HL-60 (cell line): ENCODE data around the gene FAM136A.

ENCODE experiments used
- GABPA ChIP-seq: IDR thresholded peaks from 2 replicates; pipeline ENCODE4 v1.6.1; 2012; ENCODE audit warnings: low read depth
- POLR2AphosphoS5 ChIP-seq: IDR thresholded peaks from 2 replicates; pipeline ENCODE4 v1.6.1; 2012; ENCODE audit warnings: low read depth
- TF ChIP-seq, protein P1 (sequence below): IDR thresholded peaks from one replicate; pipeline ENCODE4 v1.5.1; 2011; ENCODE audit warnings: low read length, control low read depth, inconsistent platforms; ENCODE audit not compliant: insufficient read depth
- TF ChIP-seq, protein P2 (sequence below): IDR thresholded peaks from 2 replicates; pipeline ENCODE4 v1.6.1; 2012; ENCODE audit warnings: low read depth; ENCODE audit not compliant: insufficient replicate concordance

DNA sequence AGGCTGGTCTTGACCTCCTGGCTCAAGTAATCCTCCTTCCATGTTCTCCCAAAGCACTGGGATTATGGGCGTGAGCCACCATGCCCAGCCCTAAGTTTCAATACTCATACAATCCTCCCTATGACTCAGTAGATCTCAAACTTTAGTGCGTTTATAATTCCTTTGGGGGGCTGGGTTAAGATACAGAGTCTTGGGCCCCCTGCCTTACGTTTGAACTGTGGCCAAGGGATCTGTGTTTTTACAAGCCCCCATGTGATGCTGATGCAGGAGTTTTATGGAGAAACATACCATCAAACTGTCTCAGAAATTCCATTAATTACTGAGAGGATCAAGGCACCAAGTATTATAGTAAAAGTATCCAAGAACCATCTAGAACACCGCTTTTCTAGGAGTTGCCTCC lies 38.2 kb upstream of the FAM136A start:
- TF ChIP-seq, protein P1, sequence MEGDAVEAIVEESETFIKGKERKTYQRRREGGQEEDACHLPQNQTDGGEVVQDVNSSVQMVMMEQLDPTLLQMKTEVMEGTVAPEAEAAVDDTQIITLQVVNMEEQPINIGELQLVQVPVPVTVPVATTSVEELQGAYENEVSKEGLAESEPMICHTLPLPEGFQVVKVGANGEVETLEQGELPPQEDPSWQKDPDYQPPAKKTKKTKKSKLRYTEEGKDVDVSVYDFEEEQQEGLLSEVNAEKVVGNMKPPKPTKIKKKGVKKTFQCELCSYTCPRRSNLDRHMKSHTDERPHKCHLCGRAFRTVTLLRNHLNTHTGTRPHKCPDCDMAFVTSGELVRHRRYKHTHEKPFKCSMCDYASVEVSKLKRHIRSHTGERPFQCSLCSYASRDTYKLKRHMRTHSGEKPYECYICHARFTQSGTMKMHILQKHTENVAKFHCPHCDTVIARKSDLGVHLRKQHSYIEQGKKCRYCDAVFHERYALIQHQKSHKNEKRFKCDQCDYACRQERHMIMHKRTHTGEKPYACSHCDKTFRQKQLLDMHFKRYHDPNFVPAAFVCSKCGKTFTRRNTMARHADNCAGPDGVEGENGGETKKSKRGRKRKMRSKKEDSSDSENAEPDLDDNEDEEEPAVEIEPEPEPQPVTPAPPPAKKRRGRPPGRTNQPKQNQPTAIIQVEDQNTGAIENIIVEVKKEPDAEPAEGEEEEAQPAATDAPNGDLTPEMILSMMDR: no peak
- TF ChIP-seq POLR2AphosphoS5 (no peak), GABPA (no peak)
- TF ChIP-seq, protein P2, sequence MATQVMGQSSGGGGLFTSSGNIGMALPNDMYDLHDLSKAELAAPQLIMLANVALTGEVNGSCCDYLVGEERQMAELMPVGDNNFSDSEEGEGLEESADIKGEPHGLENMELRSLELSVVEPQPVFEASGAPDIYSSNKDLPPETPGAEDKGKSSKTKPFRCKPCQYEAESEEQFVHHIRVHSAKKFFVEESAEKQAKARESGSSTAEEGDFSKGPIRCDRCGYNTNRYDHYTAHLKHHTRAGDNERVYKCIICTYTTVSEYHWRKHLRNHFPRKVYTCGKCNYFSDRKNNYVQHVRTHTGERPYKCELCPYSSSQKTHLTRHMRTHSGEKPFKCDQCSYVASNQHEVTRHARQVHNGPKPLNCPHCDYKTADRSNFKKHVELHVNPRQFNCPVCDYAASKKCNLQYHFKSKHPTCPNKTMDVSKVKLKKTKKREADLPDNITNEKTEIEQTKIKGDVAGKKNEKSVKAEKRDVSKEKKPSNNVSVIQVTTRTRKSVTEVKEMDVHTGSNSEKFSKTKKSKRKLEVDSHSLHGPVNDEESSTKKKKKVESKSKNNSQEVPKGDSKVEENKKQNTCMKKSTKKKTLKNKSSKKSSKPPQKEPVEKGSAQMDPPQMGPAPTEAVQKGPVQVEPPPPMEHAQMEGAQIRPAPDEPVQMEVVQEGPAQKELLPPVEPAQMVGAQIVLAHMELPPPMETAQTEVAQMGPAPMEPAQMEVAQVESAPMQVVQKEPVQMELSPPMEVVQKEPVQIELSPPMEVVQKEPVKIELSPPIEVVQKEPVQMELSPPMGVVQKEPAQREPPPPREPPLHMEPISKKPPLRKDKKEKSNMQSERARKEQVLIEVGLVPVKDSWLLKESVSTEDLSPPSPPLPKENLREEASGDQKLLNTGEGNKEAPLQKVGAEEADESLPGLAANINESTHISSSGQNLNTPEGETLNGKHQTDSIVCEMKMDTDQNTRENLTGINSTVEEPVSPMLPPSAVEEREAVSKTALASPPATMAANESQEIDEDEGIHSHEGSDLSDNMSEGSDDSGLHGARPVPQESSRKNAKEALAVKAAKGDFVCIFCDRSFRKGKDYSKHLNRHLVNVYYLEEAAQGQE: no peak
